ENCODE measurements around the gene CCL4. TPM values are rescaled to one million over a fixed set of nuclear protein-coding genes. Genes with fewer than 3 reads are reported as not detected.

The CCL4 gene
- total RNA-seq, 1 experiment from 2014 or later: not detected

- H3K79me1 ChIP-seq (ENCODE audit: insufficient read depth, low read depth, low read length, poor library complexity, severe bottlenecking): no peaks in the 10 kb centered on the region
These were observed 2.3 kb downstream of the CCL4 start for GRCh38 chr17:36105781-36106492.

More at GRCh38 chr17:36105781-36106492, 2.3 kb downstream of the CCL4 start:
- H3K4me2 ChIP-seq (ENCODE audit: insufficient read depth, insufficient read length, low read length): no peak overlapping the region
- no peak overlapping the region for H2AK5ac ChIP-seq (ENCODE audit: insufficient read length, low read length)
- no peaks in the 10 kb centered on the region for H3K79me2 ChIP-seq (ENCODE audit: insufficient read depth, low read length)
- no peak overlapping the region for H3K9ac ChIP-seq (ENCODE audit: extremely low read depth, insufficient read length, low read length)
- H4K8ac ChIP-seq (replicated peaks; ENCODE audit: insufficient read length, low read depth, low read length): no peak overlapping the region
- H4K91ac ChIP-seq (ENCODE audit: insufficient read length, low read depth, low read length): no peak overlapping the region
- Mint-ChIP-seq H3K27me3 (ENCODE audit: low read depth) (peaks cover 11% of the 10 kb centered on the region), H3K27ac (no peak overlapping the region), H3K36me3 (ENCODE audit: insufficient read depth in 1 of 3, low read depth in 3 of 3) (no peaks in the 10 kb centered on the region), H3K4me3 (no peak overlapping the region), H3K4me1 (peaks cover 4 to 12% of the 10 kb centered on the region in 2 experiments; a peak in 3 of 4 replicates), H3K9me3 (peaks cover 0 to under 1% of the 10 kb centered on the region in 2 experiments; a peak in 1 of 5 replicates)
- H2BK15ac ChIP-seq (ENCODE audit: low read depth, low read length): no peak overlapping the region
- H3K14ac ChIP-seq (ENCODE audit: insufficient read depth, low read length): no peak overlapping the region
- no peak overlapping the region for H4K5ac ChIP-seq (ENCODE audit: insufficient read length, low read depth, low read length)
- WGBS (ENCODE audit: extremely low coverage, insufficient read length, low lambda C conversion rate): no CpG with 5 or more reads among the region's 5 CpGs
- H2BK120ac ChIP-seq (ENCODE audit: low read depth, low read length, poor library complexity, severe bottlenecking): no peak overlapping the region
- no peaks in the 10 kb centered on the region for H3K27me3 ChIP-seq (ENCODE audit: insufficient read depth, low read length)
- no peak overlapping the region for H2BK5ac ChIP-seq (ENCODE audit: insufficient read length, low read length)
- no peaks in the 10 kb centered on the region for H3K9me3 ChIP-seq (ENCODE audit: control insufficient read depth, low read depth, low read length)
- H3K23ac ChIP-seq (ENCODE audit: insufficient read length, low read depth, low read length): no peak overlapping the region
- no peaks in the 10 kb centered on the region for H3K4me1 ChIP-seq (ENCODE audit: insufficient read depth, low read length)
- no peak overlapping the region for H3K18ac ChIP-seq (ENCODE audit: insufficient read length, low read depth, low read length)
- H2BK12ac ChIP-seq (ENCODE audit: insufficient read length, low read depth, low read length): no peak overlapping the region
- H3T11ph ChIP-seq (ENCODE audit: low read length): no peak overlapping the region
- no peak overlapping the region for H2AFZ ChIP-seq (ENCODE audit: low read length)
- no peak overlapping the region for H3K56ac ChIP-seq (ENCODE audit: insufficient read length, low read depth, low read length)
- no peaks in the 10 kb centered on the region for H3K23me2 ChIP-seq (ENCODE audit: insufficient read length, low read depth, low read length, poor library complexity, severe bottlenecking)
- no peak for TF ChIP-seq CTCF (conservative IDR thresholded peaks at IDR 0.05)
- H2BK20ac ChIP-seq (ENCODE audit: low read depth, low read length, poor library complexity, severe bottlenecking): no peak overlapping the region
- DNase-seq: no peak
- no peak overlapping the region for H3K4ac ChIP-seq (ENCODE audit: low read depth, low read length)
- H4K20me1 ChIP-seq (ENCODE audit: control insufficient read depth, insufficient read depth, insufficient read length): no peaks in the 10 kb centered on the region
- no peak overlapping the region for H3K27ac ChIP-seq (ENCODE audit: insufficient read length, low read depth, low read length)

Measured in H9 (cell line).